Inflammatory macrophage treated with lipopolysaccharide for 1 hour (primary cell): ENCODE data around the gene ESCO1.

ENCODE experiments used
- DNase-seq, 2 donors: peaks; one replicate each; pipeline ENCODE4 v3.0.0-alpha.2; 2020 to 2022

ESCO1 gene

GRCh38 chr18:21484851-21485636 lies 115.5 kb downstream of the ESCO1 start:
- no peak for DNase-seq

GRCh38 chr18:21483051-21483450 lies 117.5 kb downstream of the ESCO1 start:
- DNase-seq = no peak

DNA sequence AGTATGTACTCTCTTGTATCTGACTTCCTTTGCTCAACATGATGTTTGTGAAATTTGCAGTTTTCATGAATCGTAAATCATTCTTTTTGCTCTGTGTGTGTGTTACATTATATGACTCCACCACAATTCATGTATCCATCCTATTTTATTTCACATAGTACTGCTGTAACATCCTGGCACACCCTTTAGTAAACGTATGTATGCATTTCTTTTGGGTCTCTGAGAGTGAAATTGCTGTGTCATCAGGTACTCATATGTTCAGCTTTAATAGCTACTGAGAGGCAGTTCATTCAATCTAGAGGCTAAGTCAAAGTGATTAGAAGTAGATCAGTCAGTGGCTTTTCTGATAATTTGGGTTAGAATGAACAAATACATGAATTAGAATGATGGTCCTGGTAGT lies 118.8 kb downstream of the ESCO1 start:
- no peak for DNase-seq

DNA sequence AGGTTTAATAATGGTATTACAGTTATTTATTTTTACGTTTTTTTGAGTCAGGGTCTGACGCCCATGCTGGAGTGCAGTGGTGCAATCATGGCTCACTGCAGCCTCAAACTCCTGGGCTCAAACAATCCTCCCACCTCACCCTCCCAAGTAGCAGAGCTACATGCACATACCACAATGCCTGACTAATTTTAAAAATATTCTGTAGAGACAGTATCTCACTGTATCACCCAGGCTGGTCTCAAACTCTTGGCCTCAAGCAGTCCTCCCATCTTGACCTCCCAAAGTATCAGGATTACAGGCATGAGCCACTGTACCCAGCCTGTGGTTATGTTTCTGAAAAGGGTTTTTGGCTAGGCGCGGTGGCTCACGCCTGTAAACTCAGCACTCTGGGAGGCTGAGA lies 120.8 kb downstream of the ESCO1 start:
- no peak for DNase-seq
